ENCODE measurements around the gene HDAC4.

GRCh38 chr2:239018271-239019182 is 382.3 kb downstream of the HDAC4 start:
- no peak for TF ChIP-seq CTCF (IDR thresholded peaks at IDR 0.05; ENCODE audit: insufficient read depth, low read depth, low read length)
- no peak for TF ChIP-seq EZH2 (IDR thresholded peaks at IDR 0.05; ENCODE audit: insufficient read depth, low read length)
